OCI-M1 (cell line): ENCODE data around the gene SLC8A1.

Source experiments
- DNase-seq: peaks from one replicate; lab custom pipeline; 2025; lab: John Stamatoyannopoulos, UW

SLC8A1 gene

DNA sequence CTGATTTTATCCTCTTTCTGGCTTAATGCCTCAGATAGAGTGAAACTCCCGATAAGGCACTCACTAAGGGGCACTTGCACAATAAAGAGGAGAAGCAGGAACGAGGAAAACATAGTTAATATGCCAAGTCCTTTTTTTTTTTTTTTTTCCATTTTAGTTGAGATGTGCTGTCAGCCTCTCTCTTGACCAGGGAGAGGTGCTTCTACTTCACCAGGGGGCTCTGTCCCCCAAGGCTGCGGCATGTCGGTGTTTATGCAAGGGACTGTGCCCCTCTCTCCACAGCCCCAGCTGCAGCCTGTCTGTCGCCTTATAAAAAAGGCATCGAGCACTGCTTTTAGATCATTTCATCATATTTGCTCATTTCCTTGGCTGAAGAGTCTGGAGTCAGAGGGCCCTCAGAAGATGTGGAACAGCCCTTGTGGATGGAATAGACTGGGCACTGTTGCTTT lies 178.1 kb downstream of the SLC8A1 start:
- DNase-seq = peak; percentile 13

DNA sequence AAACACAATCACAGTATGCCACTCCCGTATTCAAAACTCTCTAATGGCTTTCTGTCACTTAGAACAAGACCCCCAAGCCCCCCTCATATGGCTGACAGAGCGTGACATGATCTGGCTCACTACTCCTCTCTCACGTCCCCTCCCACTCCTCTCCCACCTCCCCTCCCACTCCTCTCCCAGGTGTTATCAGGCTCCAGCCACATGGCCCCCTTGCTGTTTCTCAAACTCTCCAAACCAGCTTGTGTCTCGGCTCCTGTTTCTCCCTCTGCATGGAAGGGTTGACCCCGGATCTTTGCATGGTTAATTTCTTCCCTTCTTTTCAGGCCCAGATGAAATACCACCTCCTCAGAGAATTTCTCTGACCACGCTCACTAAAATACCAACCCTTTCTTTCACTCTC lies 180.8 kb downstream of the SLC8A1 start:
- DNase-seq = no peak

GRCh38 chr2:40270372-40270771 lies 181.5 kb downstream of the SLC8A1 start:
- DNase-seq = no peak

DNA sequence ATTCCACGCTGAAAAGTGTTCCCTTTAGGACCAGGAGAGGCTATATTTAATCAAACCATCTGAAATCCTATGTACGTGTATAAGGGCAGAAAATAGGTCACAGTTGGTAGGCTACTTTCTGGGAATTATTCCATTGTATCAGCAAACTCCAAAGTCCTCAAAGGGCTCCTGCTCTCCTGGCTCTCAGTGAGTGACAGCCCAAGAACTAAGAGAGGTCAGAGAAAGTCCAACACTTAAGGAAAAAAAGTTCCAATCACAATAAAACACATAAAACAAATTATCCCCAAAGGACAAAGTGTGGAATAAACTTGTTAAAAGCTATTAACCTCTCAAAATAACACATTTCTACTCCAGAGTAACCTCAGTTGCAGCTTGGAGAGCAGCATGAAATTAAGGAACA lies 183.3 kb downstream of the SLC8A1 start:
- no peak for DNase-seq

GRCh38 chr2:40266201-40266600 lies 185.7 kb downstream of the SLC8A1 start:
- no peak for DNase-seq

GRCh38 chr2:40265602-40266001 lies 186.3 kb downstream of the SLC8A1 start:
- no peak for DNase-seq

DNA sequence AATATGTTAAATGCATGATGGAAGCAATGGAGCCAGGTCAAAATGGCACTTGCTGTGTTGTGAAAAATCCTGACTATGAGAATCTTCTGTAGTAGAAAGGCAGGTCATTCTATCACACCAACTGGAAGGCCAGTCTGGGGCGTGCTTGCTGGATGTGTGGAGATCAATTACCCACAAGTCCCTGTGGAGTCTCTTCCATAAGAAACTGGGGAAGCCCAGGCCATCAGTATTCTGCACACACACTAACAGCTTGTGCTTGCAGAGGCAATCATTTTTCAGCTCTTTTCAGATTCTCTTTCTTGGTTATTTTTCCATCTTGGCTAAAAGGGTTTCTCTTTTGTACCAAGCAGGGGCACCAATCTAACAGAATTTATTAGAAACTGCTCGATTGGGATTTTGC lies 190.8 kb downstream of the SLC8A1 start:
- no peak for DNase-seq

DNA sequence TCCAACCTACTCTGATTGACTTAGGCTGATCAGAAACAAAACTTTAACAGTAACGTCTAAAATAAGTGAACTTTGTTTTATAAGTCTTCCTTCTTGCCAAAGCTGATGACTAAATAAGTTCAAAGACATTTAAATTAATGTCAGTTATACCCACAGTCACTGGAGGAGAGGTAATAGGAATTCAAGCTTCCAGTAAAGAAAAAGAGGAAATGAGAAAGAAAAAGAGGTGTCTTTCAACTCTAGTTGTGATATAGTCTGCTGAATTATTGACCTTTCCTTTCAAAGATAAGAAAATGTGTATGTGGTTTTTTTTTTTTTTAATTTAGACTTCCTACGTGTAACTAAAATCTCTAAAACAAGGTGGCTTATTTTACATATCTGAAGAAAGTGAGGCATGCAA lies 191.5 kb downstream of the SLC8A1 start:
- peak; percentile 58 for DNase-seq

- peak; percentile 33 for DNase-seq
These were observed 192.0 kb downstream of the SLC8A1 start for GRCh38 chr2:40259900-40260299.

DNA sequence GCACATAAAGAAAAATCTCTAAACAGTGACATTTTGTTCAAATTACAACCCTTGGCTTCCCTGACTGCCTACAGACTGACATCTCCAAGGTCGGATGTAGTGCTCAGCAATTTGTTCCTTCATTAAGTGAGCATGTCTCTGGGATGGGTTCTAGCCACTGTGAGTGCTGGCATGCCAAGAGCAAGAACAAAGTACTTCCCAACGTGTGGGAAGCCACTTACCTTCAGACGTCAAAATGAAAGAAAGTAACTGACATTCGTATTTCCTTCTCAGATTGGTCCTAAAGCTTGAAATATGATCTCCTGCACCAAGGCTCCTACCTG lies 193.8 kb downstream of the SLC8A1 start:
- no peak for DNase-seq

- DNase-seq = no peak
These were observed 194.4 kb downstream of the SLC8A1 start for GRCh38 chr2:40257340-40258134.

GRCh38 chr2:40256649-40257048 lies 195.2 kb downstream of the SLC8A1 start:
- peak; percentile 66 for DNase-seq

- no peak for DNase-seq
These were observed 195.9 kb downstream of the SLC8A1 start for GRCh38 chr2:40256008-40256407.

DNA sequence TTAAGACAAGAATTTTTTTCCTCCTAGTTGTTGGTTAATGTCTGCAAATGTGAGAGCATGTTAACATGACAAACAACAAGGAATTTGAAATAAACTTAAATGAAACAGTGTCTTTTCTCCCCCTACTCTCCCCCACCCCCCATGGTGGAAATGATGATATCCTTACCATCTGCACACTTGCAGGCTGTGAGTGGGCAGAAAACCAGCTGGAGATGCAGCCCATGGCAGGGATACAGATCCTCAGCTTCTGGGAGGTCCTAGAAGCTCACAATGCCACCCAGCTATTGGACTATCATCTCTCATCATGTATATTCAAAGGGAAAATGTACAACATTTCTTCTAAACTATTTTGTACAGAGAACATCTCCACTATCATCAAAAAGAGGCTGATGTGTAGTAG lies 196.8 kb downstream of the SLC8A1 start:
- DNase-seq = no peak

DNA sequence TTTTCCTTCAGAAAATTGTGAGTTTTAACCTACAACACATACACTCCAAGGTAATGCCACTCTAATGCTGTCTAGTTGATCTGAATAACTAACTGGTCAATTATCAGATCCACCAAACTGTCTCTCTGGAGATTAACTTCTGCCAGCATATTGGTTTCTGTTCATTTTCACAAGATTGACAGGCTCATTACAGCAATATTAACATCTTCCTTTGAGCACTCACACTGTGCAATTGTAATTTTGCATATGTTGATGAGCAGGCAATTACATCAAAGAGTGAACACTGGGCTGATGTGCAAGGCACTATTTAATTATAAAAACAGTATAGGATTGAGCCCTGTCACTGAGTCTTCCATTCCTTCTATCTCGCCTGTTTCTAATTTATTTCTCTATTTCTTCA lies 197.3 kb downstream of the SLC8A1 start:
- DNase-seq = no peak

GRCh38 chr2:40251137-40251536 lies 200.8 kb downstream of the SLC8A1 start:
- peak; percentile 60 for DNase-seq

DNA sequence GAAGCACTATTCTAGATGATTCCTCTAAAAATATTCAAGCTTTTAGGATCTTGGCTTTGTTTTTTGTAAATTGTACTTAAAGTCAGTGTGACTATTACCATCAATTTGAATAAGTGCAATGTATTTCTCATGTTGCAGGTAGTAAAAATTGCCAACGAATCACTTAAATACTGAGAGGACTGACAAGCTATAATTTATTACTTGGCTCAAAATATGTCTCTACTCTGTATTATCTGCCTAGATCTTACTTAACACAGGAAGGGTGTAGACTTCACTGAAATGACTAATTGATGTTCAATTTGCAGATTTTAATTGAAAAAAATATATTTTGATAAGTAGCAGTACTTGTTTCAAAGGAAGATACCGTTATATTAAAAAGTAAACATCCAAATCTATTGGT lies 202.3 kb downstream of the SLC8A1 start:
- DNase-seq = no peak

DNA sequence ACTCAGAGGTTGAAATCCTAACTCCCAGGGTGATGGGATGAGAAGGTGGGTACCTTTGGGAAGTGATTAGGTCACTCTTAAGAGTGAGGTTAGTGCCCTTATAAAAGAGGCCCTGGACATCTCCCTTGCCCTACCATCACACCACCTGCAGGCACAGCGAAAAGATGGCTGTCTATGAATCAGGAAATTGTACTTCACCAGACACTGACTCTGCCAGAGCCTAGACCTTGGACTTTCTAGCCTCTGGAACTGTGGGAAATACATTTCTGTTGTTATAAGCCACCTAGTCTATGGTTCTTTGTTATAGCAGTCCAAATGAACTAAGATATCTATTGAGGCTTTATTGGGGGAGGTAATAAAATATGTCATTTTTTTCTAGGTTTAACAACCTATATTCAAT lies 203.6 kb downstream of the SLC8A1 start:
- DNase-seq = no peak

DNA sequence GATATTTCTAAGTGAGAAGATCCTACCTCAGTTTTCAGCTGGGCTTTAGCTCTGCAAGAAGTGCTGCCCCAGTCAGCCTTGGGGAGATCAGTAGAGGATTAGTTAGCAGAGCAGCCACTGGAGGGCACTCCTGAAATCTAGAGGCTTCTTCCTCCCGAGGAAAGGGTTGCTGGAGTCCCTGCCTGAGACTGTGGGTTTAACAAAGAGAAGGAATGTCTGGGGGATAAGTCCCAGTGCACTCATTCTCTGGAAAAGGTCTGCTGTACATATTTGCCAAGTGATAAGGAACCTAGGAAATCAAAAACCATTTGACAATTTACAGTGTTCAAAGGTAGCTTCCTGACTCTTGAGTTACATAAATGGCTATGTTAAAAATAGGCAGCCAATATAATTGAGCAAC lies 207.2 kb downstream of the SLC8A1 start:
- DNase-seq = peak; percentile 81

DNA sequence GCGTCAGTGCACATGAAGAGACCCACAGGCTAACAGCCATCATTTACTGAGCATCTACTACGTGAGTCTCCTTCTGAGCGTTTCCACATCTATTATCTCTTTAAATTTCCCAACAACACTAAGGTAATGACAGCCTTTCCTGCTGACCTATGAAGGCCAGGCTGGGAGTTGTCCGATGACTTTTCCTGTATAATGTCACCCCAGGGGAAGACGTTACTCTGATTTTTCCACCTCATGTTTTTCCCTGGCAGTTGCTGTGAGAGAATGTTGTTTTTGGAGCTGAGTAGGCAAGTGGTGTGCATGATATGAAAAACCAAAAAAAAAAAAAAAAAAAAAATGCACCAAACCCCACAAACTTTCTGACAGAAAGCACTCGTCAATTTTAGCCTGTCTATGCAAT lies 207.6 kb downstream of the SLC8A1 start:
- DNase-seq = no peak

DNA sequence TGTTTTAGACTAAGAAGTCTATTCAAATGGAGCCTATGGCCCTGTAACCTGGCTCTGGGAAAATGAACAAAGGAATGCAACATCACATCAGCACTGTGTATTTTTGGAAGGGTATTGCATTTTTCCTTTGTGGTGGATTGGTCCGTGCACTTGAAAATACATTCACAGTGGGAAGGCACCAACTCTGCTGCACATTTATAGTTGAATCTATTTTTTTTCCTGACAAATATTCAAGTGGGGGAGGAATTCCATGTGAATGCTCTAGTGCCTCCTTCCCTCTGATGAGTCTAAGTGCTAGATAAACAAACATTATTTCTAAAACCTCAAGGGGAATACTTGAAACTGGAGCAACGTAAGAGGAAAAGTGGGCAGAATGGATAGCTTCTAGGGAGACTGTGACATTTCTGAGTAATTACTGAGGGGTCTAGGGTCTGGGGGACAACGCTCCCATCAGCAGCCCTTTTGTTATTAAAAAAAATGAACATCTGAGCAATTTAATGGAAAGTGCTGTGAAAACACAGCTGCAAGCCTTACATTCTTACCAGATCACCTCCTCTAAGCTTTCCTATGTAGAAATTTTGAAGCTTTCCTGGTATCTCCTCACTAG lies 208.2 kb downstream of the SLC8A1 start:
- DNase-seq = no peak

DNA sequence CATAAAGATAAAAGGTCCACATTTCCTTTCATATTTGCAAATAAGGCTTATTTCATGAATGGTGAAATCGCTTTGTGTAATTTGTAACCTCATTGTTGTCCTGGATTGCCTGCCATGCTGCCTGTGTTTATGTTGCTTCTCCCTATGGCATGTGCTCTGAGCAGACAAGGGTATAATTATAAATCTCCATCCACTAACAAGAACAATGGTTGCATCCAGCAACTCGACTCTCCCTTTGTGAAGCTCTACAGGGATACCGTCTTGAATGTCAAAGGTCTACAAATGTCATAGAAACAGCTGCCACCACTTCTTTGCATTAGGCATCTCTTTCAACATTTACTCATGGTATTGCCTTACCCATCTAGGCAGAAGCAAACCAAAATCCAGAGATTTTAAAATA lies 209.6 kb downstream of the SLC8A1 start:
- no peak for DNase-seq

GRCh38 chr2:40240070-40240469 lies 211.8 kb downstream of the SLC8A1 start:
- DNase-seq = no peak
